Activated naive CD4-positive, alpha-beta T cell treated with anti-CD3 and anti-CD28 coated beads, Interleukin-2, amount 50 U/mL, for 24 hours (primary cell): ENCODE results near the gene ST3GAL4.
"Not testable (repeated sequence)": the region's sequence is repeated elsewhere in the genome, so short reads cannot be mapped to it uniquely, and the experiment has no call there.

Experiments used
- H3K27ac Mint-ChIP-seq: one replicate; pipeline ENCODE4 v1.8.0; 2021; ENCODE audit warnings: mild to moderate bottlenecking, mixed read lengths
- H3K27me3 Mint-ChIP-seq: one replicate; pipeline ENCODE4 v1.8.0; 2021; ENCODE audit warnings: mixed read lengths
- H3K36me3 Mint-ChIP-seq: one replicate; pipeline ENCODE4 v1.8.0; 2021; ENCODE audit warnings: mixed read lengths
- H3K4me1 Mint-ChIP-seq: one replicate; pipeline ENCODE4 v1.8.0; 2021; ENCODE audit warnings: mixed read lengths
- H3K4me3 Mint-ChIP-seq: one replicate; pipeline ENCODE4 v1.8.0; 2021; ENCODE audit warnings: mild to moderate bottlenecking, mixed read lengths
- H3K9me3 Mint-ChIP-seq: one replicate; pipeline ENCODE4 v1.8.0; 2021; ENCODE audit warnings: mixed read lengths

ST3GAL4 gene

DNA sequence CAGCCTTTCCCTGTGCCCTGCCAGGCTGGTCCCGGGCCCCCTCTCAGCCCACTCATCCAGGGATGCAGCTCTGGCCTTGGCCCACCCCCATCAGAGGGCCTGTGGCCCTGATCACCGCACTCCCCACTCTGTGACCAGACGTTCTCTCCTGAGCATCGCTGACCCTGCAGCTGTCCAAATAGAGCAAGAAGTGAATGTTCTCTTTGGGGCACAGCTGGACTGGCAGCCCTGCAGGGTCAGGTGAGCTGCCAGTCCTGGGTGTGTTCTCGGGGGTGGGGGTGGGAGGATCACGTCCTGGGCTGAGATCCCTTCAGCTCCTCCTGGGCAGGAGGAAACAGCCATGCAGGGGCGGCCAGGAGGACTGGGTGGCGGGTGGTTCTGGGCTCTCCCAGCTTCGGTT, 9.2 kb downstream of the ST3GAL4 start:
- H3K4me1 Mint-ChIP-seq, H3K27me3 Mint-ChIP-seq, H3K36me3 Mint-ChIP-seq, H3K9me3 Mint-ChIP-seq, H3K4me3 Mint-ChIP-seq, H3K27ac Mint-ChIP-seq: not testable (repeated sequence)

GRCh38 chr11:126365508-126365907, 10.0 kb downstream of the ST3GAL4 start:
- H3K4me1 Mint-ChIP-seq, H3K4me3 Mint-ChIP-seq, H3K27ac Mint-ChIP-seq, H3K9me3 Mint-ChIP-seq, H3K36me3 Mint-ChIP-seq, H3K27me3 Mint-ChIP-seq: not testable (repeated sequence)

- Mint-ChIP-seq H3K9me3 (no peaks in the 10 kb centered on the region), H3K27ac (no peak overlapping the region), H3K4me1 (no peaks in the 10 kb centered on the region), H3K27me3 (no peaks in the 10 kb centered on the region), H3K36me3 (no peaks in the 10 kb centered on the region), H3K4me3 (peak overlapping the region; percentile 7)
Observed at GRCh38 chr11:126366064-126366822, 10.8 kb downstream of the ST3GAL4 start.

DNA sequence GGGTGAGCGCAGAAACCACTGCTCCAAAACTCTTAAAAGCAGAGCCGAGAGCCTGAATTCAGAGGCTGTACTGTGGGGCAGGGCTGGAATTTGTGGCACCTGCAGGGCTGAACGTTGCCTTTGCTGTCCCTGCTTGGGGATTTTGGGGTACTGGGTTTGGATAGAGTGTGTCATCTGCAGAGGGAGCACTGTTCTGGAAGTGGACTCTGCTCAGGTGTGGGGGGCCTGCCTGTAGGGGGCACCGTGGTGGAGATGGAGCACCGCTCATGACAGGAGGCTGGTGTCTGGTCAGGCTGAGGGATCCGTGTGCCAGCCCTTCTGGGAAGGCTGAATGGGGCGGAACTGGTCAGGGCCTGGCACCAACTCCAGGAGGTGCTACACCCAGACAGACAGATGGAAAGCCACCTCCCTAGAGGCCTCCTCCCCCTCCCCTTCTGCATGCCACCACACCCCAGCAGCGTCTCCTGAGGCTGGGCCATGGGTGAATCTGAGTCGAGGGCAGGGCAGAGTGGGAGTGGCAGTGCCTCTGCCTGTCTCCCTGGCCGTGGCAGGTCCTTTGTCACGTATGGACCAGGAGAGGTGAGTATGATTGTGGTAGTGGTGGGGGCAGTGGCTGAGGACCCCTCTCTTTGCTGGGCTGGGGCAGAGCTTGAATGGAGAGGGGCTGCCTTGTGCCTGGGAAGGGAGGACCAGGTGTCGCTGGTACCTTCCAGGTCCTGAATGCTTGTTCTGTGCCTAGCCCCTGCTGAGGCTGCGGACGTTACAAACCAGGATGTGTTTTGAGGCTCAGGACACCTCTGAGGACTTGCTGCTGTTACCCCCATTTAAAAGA, 11.6 kb downstream of the ST3GAL4 start:
- H3K9me3 Mint-ChIP-seq, H3K27ac Mint-ChIP-seq, H3K4me3 Mint-ChIP-seq, H3K27me3 Mint-ChIP-seq, H3K36me3 Mint-ChIP-seq, H3K4me1 Mint-ChIP-seq: not testable (repeated sequence)

- not testable (repeated sequence) for H3K36me3 Mint-ChIP-seq, H3K4me1 Mint-ChIP-seq, H3K27ac Mint-ChIP-seq
Observed at GRCh38 chr11:126367806-126368205, 12.3 kb downstream of the ST3GAL4 start.

DNA sequence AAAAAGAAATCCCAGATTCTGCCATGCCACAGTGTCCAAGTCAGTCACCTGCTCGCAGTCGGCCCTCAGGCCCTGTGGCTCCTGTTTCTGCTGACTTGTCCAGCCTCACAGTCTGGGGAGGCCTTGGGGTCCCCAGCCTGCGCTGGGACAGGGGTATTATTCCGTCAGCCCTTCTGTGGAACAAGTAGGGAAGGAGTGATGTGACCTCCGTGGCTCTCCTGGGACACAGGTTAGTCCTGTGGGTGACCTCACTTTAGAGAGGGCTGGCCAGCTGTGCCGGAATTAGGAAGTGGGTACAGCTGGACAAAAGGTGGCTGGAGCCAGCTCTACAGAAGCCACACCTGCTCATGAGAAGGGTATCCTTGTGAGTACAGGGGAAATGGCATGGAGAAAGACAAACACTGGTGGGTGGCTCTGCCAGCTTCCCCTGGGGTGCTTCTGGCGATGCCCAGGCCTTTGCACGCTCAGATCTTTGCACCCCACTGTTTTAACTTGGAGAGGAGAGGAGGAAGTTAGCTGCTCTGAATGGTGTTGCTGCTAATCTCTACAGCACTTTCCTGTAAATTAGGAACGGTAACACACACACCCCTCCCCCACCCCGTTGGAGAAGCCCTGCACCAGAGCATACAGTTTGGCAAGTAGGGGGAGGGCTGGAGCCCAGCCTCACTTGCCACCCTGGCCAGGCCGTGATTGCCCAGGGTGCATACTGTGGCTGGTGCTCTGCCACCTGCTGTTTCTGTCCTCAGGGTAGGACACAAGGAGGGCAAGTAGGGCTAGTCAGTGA, 13.0 kb downstream of the ST3GAL4 start:
- not testable (repeated sequence) for H3K27me3 Mint-ChIP-seq, H3K27ac Mint-ChIP-seq, H3K4me3 Mint-ChIP-seq, H3K9me3 Mint-ChIP-seq, H3K4me1 Mint-ChIP-seq, H3K36me3 Mint-ChIP-seq

More at GRCh38 chr11:126367806-126368205, 12.3 kb downstream of the ST3GAL4 start:
- not testable (repeated sequence) for H3K4me3 Mint-ChIP-seq, H3K27me3 Mint-ChIP-seq, H3K9me3 Mint-ChIP-seq

DNA sequence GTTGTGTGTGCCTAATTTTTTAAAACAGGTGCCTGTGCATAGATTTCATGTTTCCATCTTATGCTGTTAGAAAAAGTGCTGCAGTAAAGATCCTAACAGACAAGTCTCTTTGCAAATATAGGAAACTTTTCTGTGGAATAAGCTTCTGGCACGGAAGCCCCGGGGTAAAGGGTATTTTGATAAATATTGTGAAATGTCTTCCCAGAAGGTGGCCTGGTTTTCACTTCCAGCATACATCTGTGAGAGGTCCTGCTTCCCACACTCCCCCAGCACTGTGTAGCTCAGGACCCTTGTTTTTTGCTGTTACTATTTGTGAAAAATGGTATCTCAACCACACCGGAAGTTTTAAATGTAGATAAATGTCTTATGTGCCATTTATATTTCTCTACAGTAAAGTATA, 14.5 kb downstream of the ST3GAL4 start:
- Mint-ChIP-seq H3K4me1 (no peaks in the 10 kb centered on the region), H3K27ac (no peak overlapping the region), H3K9me3 (no peaks in the 10 kb centered on the region), H3K27me3 (no peaks in the 10 kb centered on the region), H3K36me3 (no peaks in the 10 kb centered on the region), H3K4me3 (no peak overlapping the region)

DNA sequence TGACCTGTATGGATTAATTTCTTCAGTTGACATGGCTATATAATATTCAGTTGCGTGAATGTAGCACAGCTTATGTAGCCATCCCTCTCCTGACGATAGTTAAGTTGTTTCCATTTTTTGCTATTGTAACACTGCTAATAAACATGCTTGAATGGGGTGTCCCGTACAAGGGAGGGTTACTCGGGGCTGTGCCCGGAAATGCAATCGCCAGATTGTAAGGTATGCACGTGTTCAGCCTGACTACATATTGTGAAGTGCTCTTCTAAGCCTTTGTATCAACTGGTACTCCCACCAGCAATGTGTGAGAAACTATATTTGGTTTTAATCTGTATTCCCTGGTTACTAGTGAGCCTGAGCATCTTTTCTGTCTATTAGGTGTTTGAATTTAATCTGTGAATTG, 16.1 kb downstream of the ST3GAL4 start:
- no peaks in the 10 kb centered on the region for H3K36me3 Mint-ChIP-seq
- H3K4me1 Mint-ChIP-seq, result no peaks in the 10 kb centered on the region
- H3K4me3 Mint-ChIP-seq, result no peak overlapping the region
- H3K9me3 Mint-ChIP-seq, result no peaks in the 10 kb centered on the region
- H3K27me3 Mint-ChIP-seq, result no peaks in the 10 kb centered on the region
- H3K27ac Mint-ChIP-seq, result no peak overlapping the region

DNA sequence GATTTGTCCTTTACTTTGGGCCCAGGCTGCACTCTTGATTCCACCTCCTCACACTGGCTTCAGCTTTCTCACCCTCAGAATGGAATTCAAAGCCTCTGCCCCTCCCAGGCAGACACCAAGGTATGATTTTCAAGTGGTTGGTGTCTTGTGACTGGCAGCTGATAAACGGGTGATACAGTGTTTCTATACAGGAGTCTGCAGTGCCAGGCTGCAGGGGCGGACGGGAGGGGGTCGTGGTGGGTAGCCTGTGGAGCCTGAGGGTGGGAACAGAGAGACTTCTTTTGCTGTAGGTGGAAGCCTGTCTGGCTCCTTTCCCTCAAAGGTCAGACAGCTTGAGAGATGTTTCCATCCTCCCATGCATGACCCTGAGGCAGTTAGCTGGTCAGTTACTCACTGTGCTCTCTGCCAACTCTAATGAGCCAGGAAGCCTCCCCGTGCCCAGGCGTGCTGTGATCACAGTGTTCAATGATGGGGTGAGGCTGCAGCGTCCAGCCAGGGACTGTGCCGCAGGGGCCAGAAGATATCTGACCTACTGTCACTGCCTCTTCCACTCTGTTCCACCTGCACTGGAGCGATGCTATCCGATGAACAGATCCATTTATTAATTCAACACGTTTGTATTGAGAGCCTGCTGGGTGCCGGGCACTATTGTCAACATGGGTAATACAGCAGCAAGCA, 18.0 kb downstream of the ST3GAL4 start:
- not testable (repeated sequence) for H3K4me3 Mint-ChIP-seq, H3K4me1 Mint-ChIP-seq, H3K36me3 Mint-ChIP-seq, H3K27me3 Mint-ChIP-seq, H3K9me3 Mint-ChIP-seq, H3K27ac Mint-ChIP-seq

- H3K9me3 Mint-ChIP-seq, H3K4me3 Mint-ChIP-seq, H3K4me1 Mint-ChIP-seq, H3K36me3 Mint-ChIP-seq, H3K27ac Mint-ChIP-seq, H3K27me3 Mint-ChIP-seq: not testable (repeated sequence)
Observed at GRCh38 chr11:126374562-126375300, 19.2 kb downstream of the ST3GAL4 start.

DNA sequence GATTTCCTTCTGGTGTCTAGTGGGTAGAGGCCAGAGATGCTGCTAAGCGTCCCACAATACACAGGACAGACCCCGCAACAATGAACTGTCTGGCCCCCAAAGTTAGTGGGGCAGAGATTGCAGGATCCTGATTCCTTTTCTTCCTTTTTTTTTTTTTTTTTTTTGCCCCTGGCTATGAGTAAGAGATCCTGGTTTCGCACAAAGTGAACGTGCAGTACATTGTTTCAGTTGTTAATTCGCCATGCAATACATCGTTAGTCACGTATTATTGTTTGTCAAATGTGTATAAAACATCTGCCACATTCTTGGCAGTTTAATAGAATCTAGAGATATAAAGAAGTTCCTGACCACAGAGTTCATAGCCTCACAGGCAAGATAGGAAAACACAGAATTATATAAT, 20.2 kb downstream of the ST3GAL4 start:
- Mint-ChIP-seq H3K9me3 (no peaks in the 10 kb centered on the region), H3K27ac (no peak overlapping the region), H3K27me3 (no peaks in the 10 kb centered on the region), H3K36me3 (no peaks in the 10 kb centered on the region), H3K4me3 (no peak overlapping the region), H3K4me1 (no peaks in the 10 kb centered on the region)

DNA sequence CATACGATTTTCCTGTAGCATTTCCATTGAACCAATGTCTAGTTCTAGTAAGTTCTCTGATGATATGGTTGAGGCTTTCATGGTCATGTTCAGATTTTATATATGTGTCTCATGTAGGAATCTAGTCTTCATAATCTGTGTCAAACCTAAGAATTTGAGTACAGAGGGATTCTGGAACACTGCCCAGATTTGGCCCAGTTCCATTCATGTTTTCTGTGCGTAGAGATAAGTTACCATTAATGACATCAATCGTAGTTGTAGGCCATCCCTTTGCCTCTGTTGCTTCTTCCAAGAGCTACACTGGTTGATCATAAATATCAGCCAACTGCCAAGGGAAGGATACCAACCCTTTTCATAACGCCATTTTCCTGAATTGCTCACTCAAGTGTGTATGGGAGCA, 23.3 kb downstream of the ST3GAL4 start:
- H3K36me3 Mint-ChIP-seq, result no peaks in the 10 kb centered on the region
- no peaks in the 10 kb centered on the region for H3K27me3 Mint-ChIP-seq
- H3K27ac Mint-ChIP-seq, result no peak overlapping the region
- no peaks in the 10 kb centered on the region for H3K9me3 Mint-ChIP-seq
- H3K4me1 Mint-ChIP-seq, result no peaks in the 10 kb centered on the region
- no peak overlapping the region for H3K4me3 Mint-ChIP-seq

GRCh38 chr11:126380909-126381308, 25.4 kb downstream of the ST3GAL4 start:
- no peaks in the 10 kb centered on the region for H3K36me3 Mint-ChIP-seq
- H3K27me3 Mint-ChIP-seq, result no peaks in the 10 kb centered on the region
- no peaks in the 10 kb centered on the region for H3K4me1 Mint-ChIP-seq
- H3K4me3 Mint-ChIP-seq, result no peak overlapping the region
- H3K27ac Mint-ChIP-seq, result no peak overlapping the region
- H3K9me3 Mint-ChIP-seq, result no peaks in the 10 kb centered on the region

DNA sequence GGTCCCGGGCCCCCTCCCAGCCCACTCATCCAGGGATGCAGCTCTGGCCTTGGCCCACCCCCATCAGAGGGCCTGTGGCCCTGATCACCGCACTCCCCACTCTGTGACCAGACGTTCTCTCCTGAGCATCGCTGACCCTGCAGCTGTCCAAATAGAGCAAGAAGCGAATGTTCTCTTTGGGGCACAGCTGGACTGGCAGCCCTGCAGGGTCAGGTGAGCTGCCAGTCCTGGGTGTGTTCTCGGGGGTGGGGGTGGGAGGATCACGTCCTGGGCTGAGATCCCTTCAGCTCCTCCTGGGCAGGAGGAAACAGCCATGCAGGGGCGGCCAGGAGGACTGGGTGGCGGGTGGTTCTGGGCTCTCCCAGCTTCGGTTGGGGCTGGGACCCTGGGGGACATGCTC, 26.5 kb downstream of the ST3GAL4 start:
- not testable (repeated sequence) for H3K27ac Mint-ChIP-seq, H3K27me3 Mint-ChIP-seq, H3K4me3 Mint-ChIP-seq, H3K36me3 Mint-ChIP-seq, H3K9me3 Mint-ChIP-seq, H3K4me1 Mint-ChIP-seq

DNA sequence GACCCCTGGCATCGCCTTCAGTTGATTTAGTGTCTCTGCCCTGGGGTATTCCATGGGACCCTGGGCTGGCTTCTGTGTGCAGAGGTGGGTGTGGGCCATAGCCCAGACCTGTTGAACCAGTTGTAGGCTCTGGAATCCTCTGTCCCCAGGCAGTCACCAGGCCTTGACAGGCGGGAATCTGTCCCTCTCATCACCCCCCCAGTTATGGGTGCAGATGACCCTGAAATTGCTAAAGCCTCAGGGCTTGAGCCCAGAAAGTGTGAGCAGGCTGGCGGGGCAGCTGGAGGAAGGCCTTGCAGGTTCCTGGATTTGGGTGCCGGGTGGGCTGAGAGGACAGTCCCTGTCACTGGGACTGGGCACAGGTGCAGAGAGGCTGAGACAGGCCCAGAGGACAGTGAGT, 27.2 kb downstream of the ST3GAL4 start:
- not testable (repeated sequence) for H3K9me3 Mint-ChIP-seq, H3K36me3 Mint-ChIP-seq, H3K27me3 Mint-ChIP-seq, H3K4me3 Mint-ChIP-seq, H3K27ac Mint-ChIP-seq, H3K4me1 Mint-ChIP-seq
